Bronchial smooth muscle cell (primary cell): ENCODE data around the gene MED17. TPM values are rescaled to one million over a fixed set of nuclear protein-coding genes. Genes with fewer than 3 reads are reported as not detected.

Experiments used
- total RNA-seq: library from RNA; depleted of rRNA; stranded (reverse); fragments of >200 nt; gene quantifications from 2 replicates; pipeline ENCODE4 v1.2.1, GENCODE V29; 2014

Gene MED17
- total RNA-seq = 15.4 and 19.0 TPM in 2 replicates

GRCh38 chr11:93784145-93784934 lies at the start of gene MED17:
TSS of gene MED17 (plus strand) at chr11:93784282. CDS start at chr11:93784514, 232 bp downstream.

GRCh38 chr11:93741094-93741881 lies 42.8 kb upstream of the MED17 start, which contains the start of the genes C11orf54 and TAF1D:
TSS of gene C11orf54 (plus strand) at chr11:93741672. CDS start at chr11:93747394, 5,722 bp downstream.
TSS of gene TAF1D (minus strand) at chr11:93741495. CDS start at chr11:93739304, 2,191 bp downstream.

GRCh38 chr11:93850594-93851018 lies 66.5 kb downstream of the MED17 start, which contains the start of gene VSTM5:
TSS of gene VSTM5 (minus strand) at chr11:93850618. CDS start at chr11:93850502, 116 bp downstream.

Other genes with a start within 250 kb of the MED17 start
- gene SMCO4, start 240.9 kb upstream of the MED17 start, total RNA-seq = 2.7 and 3.9 TPM in 2 replicates
- 4.2 and 8.2 TPM in 2 replicates for gene CEP295, start 122.6 kb upstream of the MED17 start, total RNA-seq
- 67.9 and 135 TPM in 2 replicates for gene TAF1D, start 42.8 kb upstream of the MED17 start, total RNA-seq
- 9.8 and 11.2 TPM in 2 replicates for gene C11orf54, start 42.6 kb upstream of the MED17 start, total RNA-seq
- under 0.01 and 0.63 TPM in 2 replicates for gene VSTM5, start 66.3 kb downstream of the MED17 start, total RNA-seq
- not detected in 2 replicates for gene HEPHL1, start 237.1 kb downstream of the MED17 start, total RNA-seq